HG03442 (cell line): ENCODE results near the gene BOLL.
"Not testable (repeated sequence)": the region's sequence is repeated elsewhere in the genome, so short reads cannot be mapped to it uniquely, and the experiment has no call there.

ENCODE experiments used
- ATAC-seq: cut with Tn5 transposase; IDR thresholded peaks from one replicate; pipeline ENCODE4 v1.9.1; 2021; ENCODE audit warnings: mild to moderate bottlenecking, moderate library complexity; ENCODE audit not compliant: unreplicated experiment

The BOLL gene, protein sequence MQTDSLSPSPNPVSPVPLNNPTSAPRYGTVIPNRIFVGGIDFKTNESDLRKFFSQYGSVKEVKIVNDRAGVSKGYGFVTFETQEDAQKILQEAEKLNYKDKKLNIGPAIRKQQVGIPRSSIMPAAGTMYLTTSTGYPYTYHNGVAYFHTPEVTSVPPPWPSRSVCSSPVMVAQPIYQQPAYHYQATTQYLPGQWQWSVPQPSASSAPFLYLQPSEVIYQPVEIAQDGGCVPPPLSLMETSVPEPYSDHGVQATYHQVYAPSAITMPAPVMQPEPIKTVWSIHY

DNA sequence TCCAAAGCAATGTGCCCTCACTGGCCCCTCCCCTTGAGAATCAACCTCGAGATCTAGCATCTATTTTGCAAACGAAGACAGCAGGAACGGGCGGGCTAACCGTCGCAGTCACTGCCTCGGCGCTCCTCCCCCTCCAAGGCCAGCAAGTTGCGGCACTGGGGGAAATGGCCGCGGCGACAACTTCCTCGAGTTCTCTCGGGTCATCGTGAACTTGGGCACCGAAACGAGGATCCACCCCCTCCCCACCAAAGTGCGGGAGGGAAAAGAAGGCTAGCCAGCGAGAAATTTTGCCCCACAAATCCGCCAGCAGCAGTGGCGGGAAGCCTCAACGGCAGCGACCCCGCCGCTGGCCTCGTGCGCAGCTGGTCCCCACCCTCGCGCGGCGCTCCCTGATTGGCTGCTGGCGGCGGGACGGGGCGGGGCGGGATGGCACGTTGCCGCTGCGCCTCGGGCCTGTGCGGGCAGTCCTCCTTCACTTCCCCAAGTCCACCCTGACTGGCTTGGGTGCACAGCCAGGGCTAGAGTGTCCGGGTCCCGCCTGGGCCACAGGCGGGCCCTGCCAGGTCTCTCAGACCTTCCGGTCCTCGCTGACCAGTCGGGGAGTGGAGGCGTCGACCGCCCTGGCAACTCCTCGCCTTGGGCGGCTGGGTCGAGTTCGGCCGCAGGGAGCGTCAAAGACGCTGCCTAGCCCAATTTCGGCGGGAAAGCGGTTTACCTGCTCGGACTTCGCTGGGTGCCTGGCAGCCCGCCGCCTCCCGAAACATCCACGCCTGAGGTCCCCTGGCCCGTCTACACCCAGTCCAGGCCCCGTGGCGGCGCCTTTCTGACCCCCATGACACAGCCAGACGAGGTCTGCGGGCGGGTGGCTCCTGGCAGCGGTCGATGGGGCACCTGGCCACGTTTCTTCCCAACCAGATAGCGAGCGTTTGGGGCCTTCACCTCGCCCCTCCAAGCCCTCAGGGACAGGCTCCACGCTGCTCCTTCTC lies at the start of gene BOLL:
Gene BOLL, minus strand, starts transcription at position 364 of the 986 bp plus-strand sequence. CDS start 3,469 bp downstream, outside the sequence.
- no peak for ATAC-seq

DNA sequence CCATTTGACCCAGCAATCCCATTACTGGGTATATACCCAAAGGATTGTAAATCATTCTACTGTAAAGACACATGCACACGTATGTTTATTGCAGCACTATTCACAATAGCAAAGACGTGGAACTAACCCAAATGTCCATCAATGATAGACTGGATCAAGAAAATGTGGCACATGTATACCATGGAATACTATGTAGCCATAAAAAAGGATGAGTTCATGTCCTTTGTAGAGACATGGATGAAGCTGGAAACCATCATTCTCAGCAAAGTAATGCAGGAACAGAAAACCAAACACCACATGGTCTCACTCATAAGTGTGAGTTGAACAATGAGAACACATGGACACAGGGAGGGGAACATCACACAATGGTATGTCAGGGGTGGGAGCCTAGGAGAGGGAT lies 49.7 kb upstream of the BOLL start:
- ATAC-seq = not testable (repeated sequence)

DNA sequence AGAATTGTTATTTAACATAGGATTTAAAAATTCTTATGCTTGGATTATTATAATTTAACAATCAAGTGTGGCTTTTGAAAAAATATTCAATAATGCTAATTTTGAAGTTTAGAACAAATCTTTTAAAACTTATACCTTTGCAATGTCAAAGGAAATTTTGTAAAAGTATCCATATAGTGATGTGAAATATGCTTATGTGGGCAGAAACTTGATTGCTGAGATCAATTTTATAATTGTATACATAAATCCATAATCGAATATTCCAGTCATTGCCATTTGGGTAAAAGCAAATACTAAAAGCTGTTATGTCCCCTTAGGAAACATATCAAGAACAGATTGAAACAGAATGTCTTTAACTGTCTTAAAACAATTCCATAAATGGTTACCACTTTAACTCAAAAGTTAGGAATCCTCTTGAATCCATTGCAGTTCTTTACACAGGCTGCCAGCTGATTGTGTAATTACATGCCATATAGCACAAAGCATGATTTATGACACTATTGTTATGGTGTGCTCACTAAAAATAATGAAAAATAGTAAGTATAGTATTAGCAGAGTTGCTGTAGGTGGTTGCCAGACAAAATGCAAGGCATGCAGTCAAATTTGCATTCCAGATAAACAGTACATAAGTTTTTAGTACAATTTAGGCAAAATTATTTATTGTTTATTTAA lies 43.5 kb upstream of the BOLL start:
- ATAC-seq = no peak

DNA sequence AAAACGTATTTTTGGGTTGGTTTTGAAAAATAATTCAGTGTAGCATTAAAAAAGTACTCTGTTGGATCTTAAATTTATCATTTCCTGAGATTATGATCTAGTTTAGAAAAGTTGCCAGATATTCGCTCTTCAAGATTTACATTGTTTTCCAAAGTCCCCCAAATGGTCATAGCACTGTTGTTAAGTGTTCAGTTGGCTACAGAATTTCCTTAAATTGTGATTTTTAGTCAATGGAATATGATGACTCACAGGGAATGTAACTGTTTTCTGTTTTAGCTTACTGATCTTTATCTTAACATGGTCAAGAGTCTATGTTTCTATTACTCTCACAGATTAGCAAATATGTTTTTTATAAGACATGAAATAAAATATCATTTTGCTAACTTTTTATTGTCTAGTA lies 42.5 kb upstream of the BOLL start:
- no peak for ATAC-seq

DNA sequence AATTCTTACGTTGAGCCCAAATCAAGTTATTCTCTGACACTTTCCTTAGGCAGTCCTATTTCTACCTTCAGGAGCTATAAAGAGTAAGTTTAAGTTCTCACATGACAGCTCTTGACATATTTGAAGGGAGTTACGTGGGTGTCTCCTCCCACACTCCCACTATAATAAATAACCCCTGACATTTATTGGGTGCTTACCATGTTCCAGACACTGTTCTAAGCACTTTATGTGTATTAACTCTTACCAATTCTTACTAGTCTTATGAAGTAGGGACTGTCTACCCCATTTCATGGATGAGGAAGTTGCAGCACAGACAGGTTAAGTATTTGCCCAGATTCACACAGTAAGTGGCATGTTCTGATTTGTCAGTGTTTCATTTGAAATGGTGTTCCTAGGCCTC lies 37.2 kb upstream of the BOLL start:
- ATAC-seq = no peak

DNA sequence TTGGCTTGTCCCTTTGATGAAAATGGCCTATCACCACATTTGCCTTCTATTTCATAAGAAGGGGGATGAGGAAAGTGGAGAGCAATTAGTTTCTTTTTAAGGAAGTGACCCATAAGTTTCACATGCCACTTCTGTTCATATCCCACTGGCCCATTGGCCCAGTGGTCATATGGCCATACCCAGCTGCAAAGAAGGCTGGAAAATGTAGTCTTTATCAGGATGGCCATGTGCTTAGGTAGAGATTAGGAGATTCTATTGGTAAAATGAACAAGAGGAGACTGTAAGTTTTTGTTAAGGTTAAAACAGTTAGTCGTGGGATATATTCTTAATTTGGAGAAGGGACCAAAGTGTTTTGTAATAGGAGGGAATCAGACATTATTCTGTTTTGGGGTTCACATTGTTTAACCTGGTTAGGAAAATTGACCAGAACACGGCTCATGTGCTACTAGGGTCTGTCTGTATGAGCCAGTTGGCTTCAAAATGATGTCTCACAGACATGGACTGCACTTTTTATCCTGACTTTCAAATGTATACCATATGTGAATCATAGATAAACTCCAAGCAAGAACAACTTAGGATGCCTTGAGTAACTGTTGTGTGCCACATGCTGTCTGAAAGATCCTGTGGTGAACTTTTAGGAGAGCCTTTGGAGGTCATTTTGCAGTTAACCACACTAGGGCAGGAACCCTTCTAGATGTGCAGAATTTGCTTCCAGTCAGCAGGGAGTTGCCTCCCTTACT lies 36.6 kb upstream of the BOLL start:
- ATAC-seq = no peak

DNA sequence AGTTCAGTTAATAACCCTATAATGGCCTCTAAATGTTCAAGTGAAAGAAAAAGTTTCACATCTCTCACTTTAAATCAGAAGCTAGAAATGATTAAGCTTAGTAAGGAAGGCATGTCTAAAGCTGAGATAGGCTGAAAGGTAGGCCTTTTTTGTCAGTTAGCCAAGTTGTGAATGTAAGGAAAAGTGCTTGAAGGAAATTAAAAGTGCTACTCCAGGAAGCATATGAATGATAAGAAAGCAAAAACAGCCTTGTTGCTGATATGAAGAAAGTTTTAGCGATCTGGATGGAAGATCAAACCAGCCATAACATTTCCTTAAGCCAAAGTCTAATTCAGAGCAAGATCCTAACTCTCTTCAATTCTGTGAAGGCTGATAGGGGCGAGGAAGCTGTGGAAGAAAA lies 29.4 kb upstream of the BOLL start:
- no peak for ATAC-seq

DNA sequence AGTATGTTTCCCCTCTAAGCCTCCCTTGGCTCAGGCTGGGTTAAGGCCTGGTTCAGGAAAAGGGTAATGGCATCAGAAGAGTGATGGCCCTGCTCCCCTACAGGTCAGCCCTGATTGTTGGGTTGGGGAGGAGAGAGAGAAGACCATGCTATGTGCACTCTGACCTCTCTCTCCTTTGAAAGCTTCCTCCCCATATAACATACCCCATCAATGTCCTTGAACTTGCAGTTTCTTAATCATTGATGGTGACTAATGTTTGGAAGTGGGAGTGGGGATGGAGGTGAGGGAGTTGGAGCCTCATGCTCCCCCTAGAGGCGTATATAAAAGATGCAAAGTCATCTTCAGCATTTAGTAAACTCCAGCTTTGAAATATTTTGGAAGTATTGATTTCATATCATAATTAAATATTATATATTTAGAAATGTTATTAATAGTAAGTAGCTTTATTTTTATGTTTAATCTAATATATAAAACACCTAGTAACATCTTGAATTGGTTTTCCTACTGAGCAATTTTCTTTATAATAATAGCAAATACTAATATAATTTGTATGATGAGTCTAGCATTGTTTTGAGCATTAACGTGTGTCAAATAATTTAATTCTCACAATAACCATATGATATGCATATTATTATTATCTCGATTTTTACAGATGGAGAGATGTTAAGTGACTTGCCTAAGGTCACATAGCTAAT lies 28.1 kb upstream of the BOLL start:
- no peak for ATAC-seq

DNA sequence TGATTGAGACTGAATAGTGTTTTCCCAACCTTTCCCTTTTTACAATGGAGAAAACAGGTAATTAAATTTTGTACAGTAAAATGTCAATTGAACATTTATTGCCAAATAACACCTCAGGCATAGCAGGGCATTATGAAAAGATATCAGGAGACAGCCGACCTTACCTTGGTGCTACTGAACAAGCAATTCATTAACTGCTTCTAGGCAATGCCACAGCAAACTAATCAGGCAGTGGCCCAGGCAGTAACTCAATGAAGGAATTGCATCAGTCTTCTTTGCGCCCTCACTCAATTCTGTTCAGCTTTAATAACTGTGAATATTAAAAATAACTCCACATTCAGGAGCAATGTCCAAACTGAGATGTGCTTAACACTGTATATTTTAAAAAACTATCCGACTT lies 25.4 kb upstream of the BOLL start:
- ATAC-seq = no peak

DNA sequence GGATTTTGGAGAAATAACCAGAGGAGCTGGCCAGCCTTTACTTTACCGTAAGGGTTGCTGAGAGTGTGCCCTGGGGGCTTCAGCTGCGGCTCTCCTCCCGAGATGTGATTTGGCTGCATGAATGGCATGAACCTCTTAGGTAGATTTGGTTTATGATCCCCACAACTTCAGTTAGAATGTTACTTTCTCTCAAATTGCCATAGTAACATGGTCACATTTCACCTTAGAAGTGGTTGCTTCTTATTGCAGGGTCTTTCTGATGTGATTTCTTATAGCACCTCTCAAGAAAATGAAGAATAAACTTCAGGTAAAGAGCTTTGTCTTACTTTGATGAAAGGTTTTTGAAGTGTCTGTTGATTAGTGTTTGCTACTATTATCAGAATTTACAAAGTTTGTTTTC lies 24.9 kb upstream of the BOLL start:
- ATAC-seq = no peak

DNA sequence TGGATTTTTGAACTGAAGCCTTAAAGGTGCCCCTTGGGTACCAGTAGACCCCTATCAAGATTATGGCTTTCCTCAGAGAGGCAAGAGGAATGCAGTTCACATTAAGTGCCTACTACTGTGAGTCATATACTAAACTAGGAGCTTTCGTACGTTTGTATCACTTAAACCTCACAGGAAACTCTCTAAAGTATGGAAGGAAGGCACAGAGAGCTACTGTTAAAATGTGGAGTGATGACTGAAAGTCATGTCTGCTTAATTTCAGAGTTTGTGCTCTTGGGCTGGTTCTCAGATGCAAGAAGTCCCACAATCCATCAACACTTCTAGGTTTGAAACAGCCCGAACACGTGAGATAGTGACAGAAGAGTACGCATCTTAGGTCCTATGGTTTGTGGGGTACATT lies 23.9 kb upstream of the BOLL start:
- no peak for ATAC-seq

DNA sequence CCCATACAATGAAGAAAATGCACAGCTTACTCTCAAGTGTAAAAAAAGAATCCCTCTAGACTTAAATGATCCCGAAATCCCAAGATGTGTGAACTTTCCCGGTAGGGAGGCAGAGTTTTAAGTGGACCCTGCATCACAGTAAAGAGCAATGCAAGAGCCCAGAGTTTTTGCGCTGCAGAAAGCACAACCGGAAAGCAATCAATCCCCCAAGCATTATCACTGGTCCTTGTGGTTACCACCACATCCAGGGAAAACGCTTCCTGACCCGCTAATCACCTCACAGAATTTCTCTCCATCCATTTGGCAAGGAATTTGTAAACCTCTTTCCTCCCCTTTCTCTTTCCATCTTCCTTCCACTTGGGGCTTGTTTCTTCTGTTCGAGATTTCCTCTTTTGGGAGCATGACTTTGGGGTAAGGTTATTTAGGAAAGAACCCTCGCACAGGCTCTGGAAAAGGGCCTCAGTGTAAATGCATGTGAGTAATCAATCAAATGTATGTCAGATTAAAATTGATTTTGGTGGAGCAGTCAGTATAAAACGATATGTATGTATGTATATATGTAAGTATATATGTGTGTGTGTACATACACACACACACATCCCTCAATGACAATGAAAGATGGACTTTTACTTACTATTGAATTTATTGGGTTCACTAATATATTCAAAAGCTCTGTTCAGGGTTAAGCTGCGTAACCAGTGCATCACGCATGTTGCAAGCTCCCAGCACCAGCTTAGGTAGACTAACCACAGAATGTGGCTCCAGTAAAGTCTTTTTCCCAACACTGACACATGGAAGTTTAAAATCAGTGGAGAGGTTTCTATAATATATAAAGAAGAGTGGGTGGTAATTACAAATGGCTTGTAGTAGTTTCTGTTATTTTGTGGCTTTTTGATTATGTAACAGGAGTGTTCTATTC lies 20.9 kb upstream of the BOLL start:
- ATAC-seq = no peak

DNA sequence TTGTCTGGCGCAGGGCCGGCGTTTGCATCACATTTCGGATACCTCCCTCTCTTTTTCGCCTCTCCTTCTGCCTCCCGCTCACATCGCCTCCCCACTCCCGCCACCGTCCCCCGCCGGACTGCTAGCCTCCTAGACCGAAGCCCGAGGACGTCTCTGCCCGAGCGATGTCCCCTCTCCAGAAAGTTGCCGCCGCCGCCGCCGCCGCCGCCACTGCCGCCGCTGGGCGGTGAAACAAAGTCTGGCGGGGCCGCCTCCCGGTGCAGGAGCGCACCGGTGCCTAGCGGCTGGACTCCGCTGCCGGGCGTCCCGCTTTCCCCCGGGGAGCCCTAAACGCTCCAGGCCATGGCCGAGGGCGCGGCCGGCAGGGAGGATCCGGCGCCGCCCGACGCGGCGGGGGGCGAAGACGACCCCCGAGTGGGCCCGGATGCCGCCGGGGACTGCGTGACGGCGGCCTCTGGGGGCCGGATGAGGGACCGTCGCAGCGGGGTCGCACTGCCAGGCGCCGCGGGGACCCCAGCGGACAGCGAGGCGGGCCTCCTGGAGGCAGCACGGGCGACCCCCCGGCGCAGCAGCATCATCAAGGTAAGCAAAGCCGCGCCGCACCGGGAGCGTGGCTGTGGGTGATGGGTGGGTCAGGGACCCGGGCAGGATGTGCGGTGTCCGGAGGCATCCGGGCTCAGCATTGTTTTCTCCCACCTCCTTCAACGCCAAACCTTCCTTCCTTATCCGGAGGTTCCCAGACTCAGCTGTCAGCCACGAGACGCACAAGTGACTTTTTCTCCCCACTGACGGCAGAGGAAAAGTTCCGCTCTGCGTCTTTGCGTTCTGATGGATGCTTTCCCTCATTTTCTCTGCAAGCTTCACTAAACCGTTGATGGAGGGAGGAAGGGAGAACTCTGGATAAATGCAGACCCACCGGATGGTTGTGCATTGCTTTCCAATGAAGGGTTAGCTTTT lies 19.9 kb upstream of the BOLL start:
- peak; percentile 27 for ATAC-seq

DNA sequence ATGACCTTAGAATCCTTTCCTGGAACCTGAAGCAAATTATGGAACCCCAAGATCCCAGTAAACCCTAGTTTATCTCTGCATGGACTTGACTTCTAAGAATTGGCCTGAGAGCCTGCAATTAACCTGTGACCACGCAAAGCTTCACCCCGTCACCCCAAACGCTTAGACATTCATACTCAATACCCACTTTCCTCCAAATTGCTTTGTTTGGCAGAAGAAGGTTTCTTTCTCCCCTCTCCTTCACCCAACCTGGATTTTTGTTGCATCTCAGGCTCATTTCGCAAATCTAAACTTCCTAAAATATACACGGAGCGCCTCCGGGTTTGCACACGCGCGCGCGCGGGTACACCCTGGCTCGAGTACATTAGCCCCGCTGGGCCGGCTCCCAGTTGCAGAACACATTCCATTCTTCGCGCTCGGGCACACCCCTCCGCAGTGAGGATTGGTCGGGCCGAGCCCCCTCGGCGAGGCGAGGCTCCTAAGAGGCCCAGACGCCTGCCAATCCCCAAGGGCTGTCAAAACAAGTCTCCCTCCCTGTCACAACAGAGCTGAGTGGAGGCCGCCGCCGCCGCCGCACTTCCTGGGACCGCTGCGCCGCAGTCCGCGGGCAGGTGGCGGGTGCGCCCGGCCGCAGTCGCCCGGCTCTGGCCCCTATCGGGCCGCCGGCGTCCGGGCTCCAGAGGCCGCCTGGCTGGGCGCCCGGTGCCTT lies 19.1 kb upstream of the BOLL start, which contains the start of gene PLCL1:
Gene PLCL1, plus strand, starts transcription at position 545 of the 709 bp plus-strand sequence.
- ATAC-seq = peak; percentile 99

DNA sequence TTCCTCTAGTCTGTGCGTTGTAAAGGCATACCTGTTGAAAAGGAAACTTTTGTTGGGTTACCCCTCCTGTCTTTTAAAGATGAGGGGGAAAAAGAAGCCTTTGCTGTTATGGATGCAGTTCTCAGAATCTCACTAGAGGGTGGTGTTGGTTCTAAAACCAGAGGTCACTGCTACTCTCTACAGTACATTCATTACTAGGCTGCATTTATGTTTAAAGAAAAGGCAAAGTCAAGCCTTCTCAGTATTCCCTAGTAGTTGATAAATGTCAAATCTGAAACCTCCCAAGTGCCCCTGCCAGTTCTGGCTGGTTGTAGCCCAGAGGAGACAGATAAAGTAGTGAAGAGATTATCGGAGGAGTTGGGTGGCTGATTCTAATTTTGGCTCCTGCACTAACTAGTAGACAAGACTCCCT lies 17.9 kb upstream of the BOLL start:
- peak; percentile 28 for ATAC-seq

DNA sequence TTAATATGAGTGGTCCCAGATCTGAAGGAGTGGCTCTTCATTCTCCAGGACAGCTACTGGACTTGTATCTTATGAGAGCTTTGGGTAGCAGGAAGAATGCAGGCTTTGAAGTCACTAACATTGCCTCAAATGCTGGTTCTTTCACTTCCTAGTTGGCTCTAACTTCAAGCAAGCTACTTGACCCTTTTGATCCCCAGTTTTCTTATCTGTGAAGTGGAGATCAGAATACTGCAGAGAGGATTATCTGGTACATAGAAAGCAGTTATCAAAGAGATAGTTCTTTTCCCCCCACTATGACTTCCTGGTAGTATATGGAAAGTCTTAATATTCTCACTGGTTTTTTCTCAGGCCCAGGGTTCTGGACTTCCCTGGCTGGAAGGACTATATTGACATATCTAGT lies 15.9 kb upstream of the BOLL start:
- no peak for ATAC-seq

DNA sequence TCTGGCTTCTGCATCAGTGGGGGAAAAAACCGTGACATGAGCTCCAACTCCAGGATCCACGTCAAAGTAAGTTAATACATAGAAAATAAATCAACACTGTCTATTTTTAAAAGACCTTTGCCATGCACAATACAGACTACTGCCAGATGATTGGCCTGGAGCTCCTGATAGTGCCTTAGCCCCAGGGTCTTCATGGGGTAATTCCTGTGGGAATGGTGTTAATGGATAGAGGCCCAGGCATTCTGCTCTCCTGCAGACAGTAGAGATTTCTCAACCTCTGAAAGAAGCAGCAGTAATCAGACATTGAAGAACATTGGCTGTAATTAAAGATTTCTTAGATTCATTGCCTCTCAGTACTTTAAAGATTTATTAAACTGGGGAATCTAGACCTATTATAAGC lies 15.0 kb upstream of the BOLL start:
- ATAC-seq = no peak
